K562 (cell line): ENCODE measurements around the gene CTU1. TPM values are rescaled to one million over a fixed set of nuclear protein-coding genes. Genes with fewer than 3 reads are reported as not detected.

ENCODE experiments used
- ATAC-seq: fragments of 200-7000 bp; cut with Tn5 transposase; 3 replicates; pipeline ENCODE4 v1.9.1; 2020; ENCODE audit warnings: moderate library complexity
- BruUV-seq: library from RNA; stranded (reverse); fragments of 400-500 nt; replicated peaks from 2 replicates; lab custom pipeline; 2021; lab: Mats Ljungman, UMichigan
- CTCF ChIA-PET: fragments of 300-600 bp; formaldehyde crosslinking; extraction: SDS; loops from one replicate; lab custom pipeline; 2021; ENCODE audit warnings: low intra/inter-chr PET ratio; lab: Yijun Ruan, JAX
- POLR2A ChIA-PET: fragments of 300-600, 350-650 bp; sonication (Branson Sonifier 250); formaldehyde crosslinking; extraction: SDS; loops from one replicate; lab custom pipeline; 2021; ENCODE audit warnings: antibody characterized with exemption, inconsistent platforms; lab: Yijun Ruan, JAX
- DNase-seq, 4 experiments: peaks; one replicate each; pipeline versions ENCODE4 v3.0.0 to v3.0.0-alpha.2; 2011 to 2018; ENCODE audit warnings: low spot score in 3 of 4, mixed read lengths in 3 of 4; ENCODE audit errors: extremely low read depth in 1 of 4
- FAIRE-seq: peaks from 2 replicates; lab custom pipeline; 2011; peaks lifted over from hg19 to GRCh38; lab: Jason Lieb, UNC
- H2AFZ ChIP-seq: 2 replicates; pipeline ENCODE4 v1.6.0; 2011; ENCODE audit warnings: low read depth, low read length, control low read depth, inconsistent platforms
- H3K27ac ChIP-seq: fragments of 200-600 bp; 3 replicates; pipeline ENCODE4 v1.8.0; 2011; ENCODE audit warnings: low read depth, mild to moderate bottlenecking, control low read depth, inconsistent platforms, low read length, moderate library complexity, mixed read lengths; ENCODE audit errors: extremely low read depth
- H3K27me3 ChIP-seq, 2 experiments: fragments of 300-600 bp in 1 of 2; 2 replicates in 1 of 2; 3 replicates in 1 of 2; pipeline versions ENCODE4 v1.6.0 to v1.8.0; 2011; ENCODE audit warnings: inconsistent platforms in 2 of 2, low read length in 2 of 2, mild to moderate bottlenecking in 1 of 2, mixed read lengths in 1 of 2, moderate library complexity in 1 of 2; ENCODE audit not compliant: control insufficient read depth in 2 of 2, insufficient read depth in 2 of 2
- H3K36me3 ChIP-seq: fragments of 300-600 bp; 3 replicates; pipeline ENCODE4 v1.8.0; 2011; ENCODE audit warnings: mild to moderate bottlenecking, low read length, inconsistent platforms; ENCODE audit not compliant: control insufficient read depth, insufficient read depth
- H3K4me1 ChIP-seq, 2 experiments: fragments of 200-600 bp in 1 of 2; replicated peaks in 1 of 2; 2 replicates in 1 of 2; 3 replicates in 1 of 2; pipeline versions ENCODE4 v1.5.1 to v1.8.0; 2011; ENCODE audit warnings: inconsistent platforms in 2 of 2, low read length in 2 of 2, mild to moderate bottlenecking in 1 of 2, mixed read lengths in 1 of 2, moderate library complexity in 1 of 2; ENCODE audit not compliant: control insufficient read depth in 2 of 2, insufficient read depth in 2 of 2
- H3K4me2 ChIP-seq: 2 replicates; pipeline ENCODE4 v1.6.1; 2011; ENCODE audit warnings: low read length, control low read depth, inconsistent platforms, mixed read lengths; ENCODE audit not compliant: insufficient read depth
- H3K4me3 ChIP-seq: fragments of 200-600 bp; sonication (generic), shearing (Covaris generic); 2 replicates; pipeline ENCODE4 v1.5.1; 2016; ENCODE audit warnings: control low read depth, inconsistent platforms
- H3K79me2 ChIP-seq: fragments of 200-600 bp; 3 replicates; pipeline ENCODE4 v1.8.0; 2011; ENCODE audit warnings: low read length, inconsistent platforms; ENCODE audit not compliant: control insufficient read depth, insufficient read depth
- H3K9ac ChIP-seq, 2 experiments: 2 replicates each; pipeline versions ENCODE4 v1.6.0 to v1.6.1; 2011; ENCODE audit warnings: low read depth in 2 of 2, low read length in 2 of 2, control low read depth in 1 of 2, inconsistent platforms in 1 of 2, mild to moderate bottlenecking in 1 of 2, mixed read lengths in 1 of 2; ENCODE audit not compliant: insufficient read depth in 1 of 2
- H3K9me1 ChIP-seq: one replicate; pipeline ENCODE4 v1.6.0; 2011; ENCODE audit warnings: inconsistent platforms, mild to moderate bottlenecking, low read length, moderate library complexity; ENCODE audit not compliant: control insufficient read depth, insufficient read depth
- H3K9me3 ChIP-seq: replicated peaks from 2 replicates; pipeline ENCODE4 v1.5.1; 2011; ENCODE audit warnings: low read depth, low read length, inconsistent platforms; ENCODE audit not compliant: control insufficient read depth, insufficient read depth
- H4K20me1 ChIP-seq: replicated peaks from 2 replicates; pipeline ENCODE4 v1.6.1; 2011; ENCODE audit warnings: low read length, inconsistent platforms, mixed read lengths; ENCODE audit not compliant: control insufficient read depth, insufficient read depth
- CAMTA2 ChIP-seq: fragments of 250-450 bp; sonication (Bioruptor Pico); conservative IDR thresholded peaks from 2 replicates; pipeline ENCODE4 v1.5.1; 2022
- LEF1 ChIP-seq: fragments of 450-650 bp; IDR thresholded peaks from 2 replicates; pipeline ENCODE4 v1.6.1; 2016; ENCODE audit warnings: mild to moderate bottlenecking
- NRF1 ChIP-seq, 2 experiments: fragments of 450-650 bp; IDR thresholded peaks in 1 of 2; conservative IDR thresholded peaks in 1 of 2; 2 replicates each; pipeline ENCODE4 v1.6.1; 2014; ENCODE audit warnings: mild to moderate bottlenecking in 2 of 2
- POLR2B ChIP-seq: fragments of 450-650 bp; IDR thresholded peaks from 2 replicates; pipeline ENCODE4 v1.6.1; 2018; ENCODE audit warnings: low read depth; ENCODE audit not compliant: partially characterized antibody
- ZNF239 ChIP-seq: fragments of 250-450 bp; sonication (Bioruptor Pico); IDR thresholded peaks from 2 replicates; pipeline ENCODE4 v1.4.0; 2020; ENCODE audit warnings: mild to moderate bottlenecking
- ZNF253 ChIP-seq: fragments of 250-450 bp; sonication (Bioruptor Pico); conservative IDR thresholded peaks from 2 replicates; pipeline ENCODE4 v1.6.1; 2021; ENCODE audit warnings: mild to moderate bottlenecking
- ZNF263 ChIP-seq: sonication (generic); formaldehyde crosslinking; IDR thresholded peaks from 2 replicates; pipeline ENCODE4 v1.8.0; 2022; ENCODE audit warnings: mild to moderate bottlenecking, missing genetic modification reagents, borderline replicate concordance
- ZNF644 ChIP-seq: fragments of 200-800 bp; sonication (Bioruptor generic); IDR thresholded peaks from 2 replicates; pipeline ENCODE4 v1.6.1; 2016; ENCODE audit warnings: low read depth, missing genetic modification characterization, missing compliant biosample characterization
- WGBS: fragments of 100-300 bp; shearing (Covaris generic); methylation state at CpG from one replicate; pipeline ENCODE4 v1.1.6; 2016; ENCODE audit warnings: low coverage, mixed read lengths; ENCODE audit not compliant: insufficient coverage; ENCODE audit errors: missing lambda C conversion rate; 5-methylcytosine and 5-hydroxymethylcytosine counted together
- in situ Hi-C: fragments of 300-500 bp; cut with MboI; formaldehyde crosslinking; loops from 4 replicates; pipeline ENCODE4 v1.15.0; 2018; ENCODE audit warnings: inconsistent platforms, mixed read lengths
- intact Hi-C: fragments of 100-400 bp; cut with micrococcal nuclease; formaldehyde crosslinking; loops from 2 replicates; pipeline ENCODE4 v1.14.2; 2022
- polyA plus RNA-seq, 8 experiments: library from polyadenylated mRNA; depleted of rRNA in 4 of 8; stranded (reverse) in 5 of 8; unstranded in 3 of 8; fragments of >200 nt; fragmentation: Nextera tagmentation in 2 of 8; fragmentation: Illumina TruSeq in 1 of 8; extraction: Ambion mirVana in 2 of 8; extraction: Trizol in 1 of 8; gene quantifications; 2 replicates each; pipeline versions ENCODE4 v1.2.1 to v1.2.3, GENCODE V29; 2011 to 2014; ENCODE audit warnings: inconsistent platforms in 1 of 8, missing spikeins in 1 of 8
- total RNA-seq, 7 experiments: library from RNA; depleted of rRNA in 6 of 7; stranded (reverse); fragments of >200 nt in 6 of 7; fragmentation: Illumina TruSeq in 2 of 7; extraction: Trizol in 2 of 7; gene quantifications; 2 replicates each; pipeline versions ENCODE4 v1.2.1 to v1.2.3, GENCODE V29; 2011 to 2021; ENCODE audit warnings: low replicate concordance in 1 of 7
- TF ChIP-seq, protein P1 (sequence below): sonication (generic); IDR thresholded peaks from 2 replicates; pipeline ENCODE4 v1.6.1; 2016

CTU1 gene
- total and polyA plus RNA-seq, 9 of the 15 experiments (the other 6 are each of a cell fraction or from before 2014, with no cell fraction given), result 0.03 to 18.4 (median 2.3) TPM; not detected in 1

- TF ChIP-seq NRF1 (conservative IDR thresholded peaks at IDR 0.05 in 1 of 2, IDR thresholded peaks at IDR 0.05 in 1 of 2) (no peak), ZNF239 (no peak), ZNF263 (CRISPR knock-in tag) (no peak), POLR2B (no peak), ZNF644 (tag) (no peak)
Observed at GRCh38 chr19:51084505-51084904, 23.7 kb downstream of the CTU1 start (continued).

- no peaks in the 10 kb centered on the region for H3K79me2 ChIP-seq
- H3K36me3 ChIP-seq, result no peaks in the 10 kb centered on the region
- ATAC-seq, result no peak
- H4K20me1 ChIP-seq, result no peaks in the 10 kb centered on the region; the same call in 1 of the 2 replicates
- H3K4me3 ChIP-seq, result no peak overlapping the region
- DNase-seq, result no peak
- CTCF ChIA-PET, result interaction anchor here (0.6 kb wide), 1 partner anchor 367 kb away, joined by 3 read pairs; no protein-coding TSS in a partner anchor
- no peak overlapping the region for H2AFZ ChIP-seq
- no peaks in the 10 kb centered on the region for H3K9me3 ChIP-seq
- peaks cover 0 to 10% of the 10 kb centered on the region in 2 experiments; a peak in 2 of 5 replicates for H3K4me1 ChIP-seq
- H3K27me3 ChIP-seq, result peaks cover 23 to 77% of the 10 kb centered on the region in 2 experiments; a peak in 4 of 5 replicates
- H3K9ac ChIP-seq, result no peak overlapping the region
- intact Hi-C loops (no loop called here), in situ Hi-C loops (no loop called here)
- WGBS, result 0% methylated on average over 8 of the region's 14 CpGs
- H3K4me2 ChIP-seq, result no peak overlapping the region
- H3K27ac ChIP-seq, result no peak overlapping the region
- TF ChIP-seq, protein P1, sequence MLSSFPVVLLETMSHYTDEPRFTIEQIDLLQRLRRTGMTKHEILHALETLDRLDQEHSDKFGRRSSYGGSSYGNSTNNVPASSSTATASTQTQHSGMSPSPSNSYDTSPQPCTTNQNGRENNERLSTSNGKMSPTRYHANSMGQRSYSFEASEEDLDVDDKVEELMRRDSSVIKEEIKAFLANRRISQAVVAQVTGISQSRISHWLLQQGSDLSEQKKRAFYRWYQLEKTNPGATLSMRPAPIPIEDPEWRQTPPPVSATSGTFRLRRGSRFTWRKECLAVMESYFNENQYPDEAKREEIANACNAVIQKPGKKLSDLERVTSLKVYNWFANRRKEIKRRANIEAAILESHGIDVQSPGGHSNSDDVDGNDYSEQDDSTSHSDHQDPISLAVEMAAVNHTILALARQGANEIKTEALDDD, result no peak
- TF ChIP-seq CAMTA2 (no peak), LEF1 (no peak), ZNF253 (CRISPR knock-in tag) (no peak)
- no TSS peak for BruUV-seq
- no peaks in the 10 kb centered on the region for H3K9me1 ChIP-seq
- no peak for FAIRE-seq
- POLR2A ChIA-PET, result interaction anchor here (1.0 kb wide), 1 partner anchor 36 kb away, joined by 3 read pairs; no protein-coding TSS in a partner anchor
Observed at GRCh38 chr19:51083783-51084182, 24.4 kb downstream of the CTU1 start.
